Suppressor macrophage (primary cell): Measurements from ENCODE around the gene CNTFR.

Experiments
- DNase-seq, 4 experiments: peaks; one replicate each; pipeline ENCODE4 v3.0.0-alpha.2; 2020 to 2022

The CNTFR gene

GRCh38 chr9:34507556-34507955 lies 82.0 kb downstream of the CNTFR start:
- no peak for DNase-seq

- DNase-seq, result no peak
Measured at GRCh38 chr9:34506623-34507022, 82.9 kb downstream of the CNTFR start.

DNA sequence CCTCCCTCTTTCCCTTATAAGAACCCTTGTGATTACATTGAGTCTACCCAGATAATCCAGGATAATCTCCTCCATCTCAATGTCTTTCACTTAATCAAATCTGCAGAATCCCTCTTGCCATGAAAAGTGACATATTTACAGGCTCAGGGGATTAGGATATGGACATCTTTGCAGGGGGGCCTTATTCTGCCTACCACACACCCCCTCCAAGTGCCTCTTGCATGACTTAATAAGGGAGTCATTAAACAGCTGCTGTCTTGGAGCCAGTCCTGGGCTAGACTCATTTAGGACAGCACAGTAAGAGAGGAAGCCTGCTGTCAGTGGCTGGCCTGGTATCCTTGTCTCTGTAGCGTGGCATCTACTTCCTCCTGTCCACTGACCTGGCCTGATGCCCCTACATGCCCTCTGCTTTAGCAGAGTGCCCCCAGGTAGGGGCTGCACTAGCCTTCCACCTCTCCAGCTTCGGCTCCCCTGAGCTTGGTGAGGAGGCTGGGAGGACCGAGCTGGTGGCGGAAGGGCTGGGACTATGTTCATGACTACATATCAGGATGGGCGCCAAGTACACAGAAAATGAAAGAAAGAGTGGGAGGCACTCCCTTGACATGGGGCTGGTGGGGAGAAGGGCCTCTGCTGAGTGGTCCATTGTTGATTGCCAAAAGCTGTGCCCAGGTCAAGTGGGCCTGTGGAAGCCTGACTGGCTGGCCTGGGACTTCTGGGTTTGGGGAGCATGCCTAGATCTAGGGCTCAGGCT lies 84.0 kb downstream of the CNTFR start:
- no peak for DNase-seq

- DNase-seq, result no peak
Measured at GRCh38 chr9:34503406-34503805, 86.1 kb downstream of the CNTFR start.

- no peak for DNase-seq
Measured at GRCh38 chr9:34502891-34503290, 86.6 kb downstream of the CNTFR start.

- DNase-seq, result no peak
Measured at GRCh38 chr9:34502471-34502870, 87.1 kb downstream of the CNTFR start.

- no peak for DNase-seq
Measured at GRCh38 chr9:34501889-34502425, 87.6 kb downstream of the CNTFR start.
